Panc1 (cell line): ENCODE measurements around the gene RAB6B.

Experiments used
- REST ChIP-seq, 2 experiments: IDR thresholded peaks; 2 replicates each; pipeline ENCODE4 v1.6.1; 2011 to 2012; ENCODE audit warnings: low read depth in 2 of 2, control low read depth in 1 of 2, low read length in 1 of 2, mild to moderate bottlenecking in 1 of 2, moderate library complexity in 1 of 2; ENCODE audit not compliant: insufficient read depth in 1 of 2
- TF ChIP-seq, protein P1 (sequence below): fragments of 450-650 bp; IDR thresholded peaks from 2 replicates; pipeline ENCODE4 v1.5.1; 2017; ENCODE audit warnings: mild to moderate bottlenecking

GRCh38 chr3:133833880-133834620 is 61.6 kb downstream of the RAB6B start:
- TF ChIP-seq, protein P1, sequence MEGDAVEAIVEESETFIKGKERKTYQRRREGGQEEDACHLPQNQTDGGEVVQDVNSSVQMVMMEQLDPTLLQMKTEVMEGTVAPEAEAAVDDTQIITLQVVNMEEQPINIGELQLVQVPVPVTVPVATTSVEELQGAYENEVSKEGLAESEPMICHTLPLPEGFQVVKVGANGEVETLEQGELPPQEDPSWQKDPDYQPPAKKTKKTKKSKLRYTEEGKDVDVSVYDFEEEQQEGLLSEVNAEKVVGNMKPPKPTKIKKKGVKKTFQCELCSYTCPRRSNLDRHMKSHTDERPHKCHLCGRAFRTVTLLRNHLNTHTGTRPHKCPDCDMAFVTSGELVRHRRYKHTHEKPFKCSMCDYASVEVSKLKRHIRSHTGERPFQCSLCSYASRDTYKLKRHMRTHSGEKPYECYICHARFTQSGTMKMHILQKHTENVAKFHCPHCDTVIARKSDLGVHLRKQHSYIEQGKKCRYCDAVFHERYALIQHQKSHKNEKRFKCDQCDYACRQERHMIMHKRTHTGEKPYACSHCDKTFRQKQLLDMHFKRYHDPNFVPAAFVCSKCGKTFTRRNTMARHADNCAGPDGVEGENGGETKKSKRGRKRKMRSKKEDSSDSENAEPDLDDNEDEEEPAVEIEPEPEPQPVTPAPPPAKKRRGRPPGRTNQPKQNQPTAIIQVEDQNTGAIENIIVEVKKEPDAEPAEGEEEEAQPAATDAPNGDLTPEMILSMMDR, result no peak
- no peak for TF ChIP-seq REST (IDR thresholded peaks at IDR 0.05; ENCODE audit: insufficient read depth in 1 of 2, low read depth in 2 of 2, low read length in 1 of 2)
